Liver (tissue), 9 donors: Measurements from ENCODE around the gene MRPL54. TPM values are rescaled to one million over a fixed set of nuclear protein-coding genes. Genes with fewer than 3 reads are reported as not detected.

Source experiments
- DNase-seq: peaks from one replicate; pipeline ENCODE4 v3.0.0-alpha.2; 2017; ENCODE audit warnings: low spot score
- H3K27ac ChIP-seq, 2 donors: one replicate each; pipeline ENCODE4 v1.7.0; 2013; ENCODE audit warnings: inconsistent platforms in 2 of 2, low read length in 2 of 2, control low read depth in 1 of 2, low read depth in 1 of 2, mild to moderate bottlenecking in 1 of 2
- H3K27me3 ChIP-seq, 4 donors: one replicate each; pipeline versions ENCODE4 v1.6.1 to v1.7.0; 2013; ENCODE audit warnings: low read length in 3 of 4, inconsistent platforms in 1 of 4, mild to moderate bottlenecking in 1 of 4, moderate library complexity in 1 of 4; ENCODE audit not compliant: control insufficient read depth in 4 of 4, insufficient read depth in 4 of 4
- H3K36me3 ChIP-seq, 4 donors: one replicate each; pipeline versions ENCODE4 v1.6.1 to v1.7.0; 2013; ENCODE audit warnings: low read length in 3 of 4, mild to moderate bottlenecking in 3 of 4, low read depth in 1 of 4, moderate library complexity in 1 of 4; ENCODE audit not compliant: control insufficient read depth in 4 of 4, insufficient read depth in 3 of 4
- H3K4me1 ChIP-seq, 4 donors: one replicate each; pipeline versions ENCODE4 v1.6.1 to v1.7.0; 2013; ENCODE audit warnings: low read length in 3 of 4, mild to moderate bottlenecking in 3 of 4, moderate library complexity in 1 of 4; ENCODE audit not compliant: control insufficient read depth in 4 of 4, insufficient read depth in 4 of 4
- H3K4me3 ChIP-seq, 3 donors: one replicate each; pipeline versions ENCODE4 v1.6.1 to v1.7.0; 2013; ENCODE audit warnings: low read length in 3 of 3, control low read depth in 1 of 3, low read depth in 1 of 3, mild to moderate bottlenecking in 1 of 3
- H3K9ac ChIP-seq, 2 donors: one replicate each; pipeline ENCODE4 v1.7.0; 2013; ENCODE audit warnings: low read length in 2 of 2, mild to moderate bottlenecking in 2 of 2, moderate library complexity in 2 of 2, control low read depth in 1 of 2, low read depth in 1 of 2
- H3K9me3 ChIP-seq, 4 donors: one replicate each; pipeline versions ENCODE4 v1.6.1 to v1.7.0; 2013; ENCODE audit warnings: low read length in 3 of 4; ENCODE audit not compliant: control insufficient read depth in 4 of 4
- EGR1 ChIP-seq, 2 donors: IDR thresholded peaks; 2 replicates each; pipeline ENCODE4 v1.6.1; 2016 to 2018; ENCODE audit warnings: antibody characterized with exemption in 2 of 2, low read depth in 2 of 2
- FOXA1 ChIP-seq: IDR thresholded peaks from 2 replicates; pipeline ENCODE4 v1.6.1; 2016; ENCODE audit warnings: antibody characterized with exemption
- FOXA2 ChIP-seq: IDR thresholded peaks from 2 replicates; pipeline ENCODE4 v1.6.1; 2016; ENCODE audit warnings: antibody characterized with exemption
- GABPA ChIP-seq, 2 donors: IDR thresholded peaks in 1 of 2; conservative IDR thresholded peaks in 1 of 2; 2 replicates each; pipeline ENCODE4 v1.6.1; 2016; ENCODE audit warnings: antibody characterized with exemption in 2 of 2, mild to moderate bottlenecking in 1 of 2, moderate library complexity in 1 of 2
- HNF4A ChIP-seq, 2 donors: conservative IDR thresholded peaks; 2 replicates each; pipeline ENCODE4 v1.6.1; 2016; ENCODE audit warnings: antibody characterized with exemption in 2 of 2, mild to moderate bottlenecking in 2 of 2
- HNF4G ChIP-seq: IDR thresholded peaks from 2 replicates; pipeline ENCODE4 v1.6.1; 2016; ENCODE audit warnings: antibody characterized with exemption
- JUND ChIP-seq, 2 donors: IDR thresholded peaks; 2 replicates each; pipeline ENCODE4 v1.6.1; 2016; ENCODE audit warnings: antibody characterized with exemption in 2 of 2
- NR2F2 ChIP-seq: IDR thresholded peaks from 2 replicates; pipeline ENCODE4 v1.6.1; 2016; ENCODE audit warnings: antibody characterized with exemption
- RAD21 ChIP-seq, 2 donors: IDR thresholded peaks; 2 replicates each; pipeline ENCODE4 v1.6.1; 2016; ENCODE audit warnings: antibody characterized with exemption in 2 of 2, mild to moderate bottlenecking in 2 of 2
- RXRA ChIP-seq, 2 donors: IDR thresholded peaks; 2 replicates each; pipeline ENCODE4 v1.6.1; 2017 to 2018; ENCODE audit warnings: antibody characterized with exemption in 2 of 2, mild to moderate bottlenecking in 1 of 2
- SP1 ChIP-seq: IDR thresholded peaks from 2 replicates; pipeline ENCODE4 v1.6.1; 2018; ENCODE audit warnings: antibody characterized with exemption, mild to moderate bottlenecking
- TAF1 ChIP-seq: conservative IDR thresholded peaks from 2 replicates; pipeline ENCODE4 v1.6.1; 2016; ENCODE audit warnings: antibody characterized with exemption, mild to moderate bottlenecking
- YY1 ChIP-seq: IDR thresholded peaks from 2 replicates; pipeline ENCODE4 v1.6.1; 2016; ENCODE audit warnings: antibody characterized with exemption, mild to moderate bottlenecking
- WGBS: extraction: QIAGEN DNeasy Blood & Tissue Kit; methylation state at CpG from one replicate; pipeline ENCODE4 v1.1.7; 2013; 5-methylcytosine and 5-hydroxymethylcytosine counted together
- polyA plus RNA-seq, 2 donors: library from polyadenylated mRNA; stranded (reverse) in 1 of 2; unstranded in 1 of 2; fragments of 200-250 nt in 1 of 2; fragments of >200 nt in 1 of 2; fragmentation: Nextera tagmentation in 1 of 2; extraction: Ambion mirVana in 1 of 2; gene quantifications; one replicate each; pipeline versions ENCODE4 v1.2.1 to v1.2.3, GENCODE V29; 2013 to 2015
- total RNA-seq, 2 donors: library from RNA; depleted of rRNA; stranded (reverse); fragments of >200 nt; gene quantifications; one replicate each; pipeline ENCODE4 v1.2.3, GENCODE V29; 2014
- TF ChIP-seq, protein P1 (sequence below): fragments of 150-350 bp; IDR thresholded peaks from 2 replicates; pipeline ENCODE4 v1.5.1; 2017; ENCODE audit warnings: improper control_type of control experiment, low read depth, low read length; ENCODE audit not compliant: missing input control
- TF ChIP-seq, protein P2 (sequence below): IDR thresholded peaks from 2 replicates; pipeline ENCODE4 v1.6.1; 2016; ENCODE audit warnings: antibody characterized with exemption
- TF ChIP-seq, protein P3 (sequence below): IDR thresholded peaks from 2 replicates; pipeline ENCODE4 v1.6.1; 2016; ENCODE audit warnings: antibody characterized with exemption
- TF ChIP-seq, protein P4 (sequence below): IDR thresholded peaks from 2 replicates; pipeline ENCODE4 v1.6.1; 2016; ENCODE audit warnings: antibody characterized with exemption
- TF ChIP-seq, protein P5 (sequence below): IDR thresholded peaks from 2 replicates; pipeline ENCODE4 v1.6.1; 2016; ENCODE audit warnings: antibody characterized with exemption, mild to moderate bottlenecking
- donor health status: healthy.
- donor health status: healthy.
- donor health status: healthy.
- donor health status: healthy.
- donor health status: healthy.

The MRPL54 gene
- total and polyA plus RNA-seq, 4 donors, result 25.1 to 109 (median 42.9) TPM

DNA sequence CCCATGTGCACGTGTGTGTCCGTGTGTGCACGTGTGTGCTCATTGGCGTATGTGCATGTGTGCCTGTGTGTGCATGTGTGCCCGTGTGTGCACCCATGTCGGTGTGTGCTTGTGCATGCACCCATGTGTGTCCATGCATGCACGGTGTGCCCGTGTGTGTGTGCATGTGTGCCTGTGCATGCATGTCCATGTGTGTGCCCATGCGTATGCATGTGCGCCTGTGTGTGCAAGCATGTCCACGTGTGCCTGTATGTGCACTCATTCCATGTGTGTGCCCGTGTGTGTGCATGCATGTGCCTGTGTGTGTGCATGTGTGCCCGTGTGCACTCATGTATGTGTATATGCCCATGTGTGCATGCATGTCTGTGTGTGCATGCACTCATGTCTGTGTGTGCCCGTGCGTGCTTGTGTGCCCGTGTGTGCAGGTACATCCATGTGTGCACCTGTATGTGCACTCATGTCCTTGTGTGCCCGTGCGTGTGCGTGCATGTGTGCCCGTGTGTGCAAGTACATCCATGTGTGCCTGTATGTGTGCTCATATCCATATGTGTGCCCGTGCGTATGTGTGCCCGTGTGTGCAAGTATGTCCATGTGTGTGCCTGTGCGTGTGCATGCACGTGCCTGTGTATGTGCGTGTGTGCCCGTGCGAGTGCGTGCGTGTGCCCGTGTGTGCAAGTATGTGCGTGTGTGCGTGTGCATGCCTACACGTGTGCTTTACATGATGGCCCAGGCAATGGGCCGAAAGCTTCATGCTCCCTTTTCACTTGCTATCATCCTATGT, 45.3 kb downstream of the MRPL54 start:
- H3K4me1 ChIP-seq, result peaks cover 0 to 8% (median 0%) of the 10 kb centered on the region in 4 donors
- no peak overlapping the region for H3K4me3 ChIP-seq
- no peak overlapping the region for H3K9ac ChIP-seq
- no peaks in the 10 kb centered on the region for H3K27me3 ChIP-seq
- H3K27ac ChIP-seq, result no peak overlapping the region
- no peaks in the 10 kb centered on the region for H3K9me3 ChIP-seq
- 95% methylated on average over 35 of the region's 35 CpGs for WGBS
- H3K36me3 ChIP-seq, result no peaks in the 10 kb centered on the region
- TF ChIP-seq HNF4A (conservative IDR thresholded peaks at IDR 0.05), result no peak
- TF ChIP-seq FOXA2, result no peak
- no peak for TF ChIP-seq SP1
- no peak for TF ChIP-seq GABPA (IDR thresholded peaks at IDR 0.05 in 1 of 2, conservative IDR thresholded peaks at IDR 0.05 in 1 of 2)
- no peak for DNase-seq

DNA sequence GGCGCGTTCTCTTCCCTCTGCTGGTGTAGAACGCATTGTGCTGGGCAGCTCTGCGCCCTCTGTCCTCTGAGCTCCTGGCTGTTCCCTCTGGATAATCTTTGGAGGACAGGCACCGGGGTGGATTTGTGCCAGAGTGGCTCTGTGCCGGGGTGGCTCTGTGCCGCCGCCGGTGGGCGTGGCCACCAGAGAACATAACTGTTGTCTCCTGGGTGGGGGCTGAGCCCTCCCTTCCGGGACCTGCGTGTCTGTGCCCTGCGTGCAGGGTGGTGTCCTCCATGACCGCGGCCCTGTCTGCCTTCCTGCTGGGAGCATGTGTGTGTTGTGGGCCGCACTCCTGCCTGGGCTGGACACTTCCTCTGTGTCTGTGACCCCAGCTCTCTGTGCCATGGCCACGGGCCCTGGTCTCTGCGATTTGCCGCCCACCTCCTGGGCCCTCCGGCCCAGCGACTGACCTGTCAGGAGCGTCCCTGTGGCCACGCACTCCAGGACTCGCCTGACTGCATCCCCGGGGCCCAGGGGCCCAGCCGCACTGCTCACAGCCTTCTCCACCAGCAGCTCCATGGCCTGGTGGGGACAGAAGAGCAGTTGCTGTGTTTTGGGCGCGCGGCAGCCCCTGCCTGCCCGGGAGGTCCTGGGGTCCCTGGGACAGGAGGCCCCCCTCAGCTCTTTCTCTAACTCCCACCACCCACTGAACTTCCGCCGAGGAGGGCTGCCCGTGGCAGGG, 46.1 kb downstream of the MRPL54 start:
- WGBS, result 79% methylated on average over 33 of the region's 33 CpGs
- Histone ChIP-seq H3K36me3 (no peaks in the 10 kb centered on the region), H3K4me3 (no peak overlapping the region), H3K9ac (no peak overlapping the region), H3K27ac (no peak overlapping the region), H3K4me1 (peaks cover 0 to 10% (median 4%) of the 10 kb centered on the region in 4 donors), H3K9me3 (no peaks in the 10 kb centered on the region), H3K27me3 (no peaks in the 10 kb centered on the region)
- no peak for DNase-seq
- no peak for TF ChIP-seq RAD21 (IDR thresholded peaks at IDR 0.05)
- no peak for TF ChIP-seq JUND (IDR thresholded peaks at IDR 0.05)
- no peak for TF ChIP-seq YY1
- TF ChIP-seq FOXA2, result no peak
- no peak for TF ChIP-seq HNF4G
- no peak for TF ChIP-seq HNF4A (conservative IDR thresholded peaks at IDR 0.05)
- no peak for TF ChIP-seq FOXA1
- TF ChIP-seq SP1, result no peak
- TF ChIP-seq, protein P1, sequence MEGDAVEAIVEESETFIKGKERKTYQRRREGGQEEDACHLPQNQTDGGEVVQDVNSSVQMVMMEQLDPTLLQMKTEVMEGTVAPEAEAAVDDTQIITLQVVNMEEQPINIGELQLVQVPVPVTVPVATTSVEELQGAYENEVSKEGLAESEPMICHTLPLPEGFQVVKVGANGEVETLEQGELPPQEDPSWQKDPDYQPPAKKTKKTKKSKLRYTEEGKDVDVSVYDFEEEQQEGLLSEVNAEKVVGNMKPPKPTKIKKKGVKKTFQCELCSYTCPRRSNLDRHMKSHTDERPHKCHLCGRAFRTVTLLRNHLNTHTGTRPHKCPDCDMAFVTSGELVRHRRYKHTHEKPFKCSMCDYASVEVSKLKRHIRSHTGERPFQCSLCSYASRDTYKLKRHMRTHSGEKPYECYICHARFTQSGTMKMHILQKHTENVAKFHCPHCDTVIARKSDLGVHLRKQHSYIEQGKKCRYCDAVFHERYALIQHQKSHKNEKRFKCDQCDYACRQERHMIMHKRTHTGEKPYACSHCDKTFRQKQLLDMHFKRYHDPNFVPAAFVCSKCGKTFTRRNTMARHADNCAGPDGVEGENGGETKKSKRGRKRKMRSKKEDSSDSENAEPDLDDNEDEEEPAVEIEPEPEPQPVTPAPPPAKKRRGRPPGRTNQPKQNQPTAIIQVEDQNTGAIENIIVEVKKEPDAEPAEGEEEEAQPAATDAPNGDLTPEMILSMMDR, result no peak
- TF ChIP-seq, protein P2, sequence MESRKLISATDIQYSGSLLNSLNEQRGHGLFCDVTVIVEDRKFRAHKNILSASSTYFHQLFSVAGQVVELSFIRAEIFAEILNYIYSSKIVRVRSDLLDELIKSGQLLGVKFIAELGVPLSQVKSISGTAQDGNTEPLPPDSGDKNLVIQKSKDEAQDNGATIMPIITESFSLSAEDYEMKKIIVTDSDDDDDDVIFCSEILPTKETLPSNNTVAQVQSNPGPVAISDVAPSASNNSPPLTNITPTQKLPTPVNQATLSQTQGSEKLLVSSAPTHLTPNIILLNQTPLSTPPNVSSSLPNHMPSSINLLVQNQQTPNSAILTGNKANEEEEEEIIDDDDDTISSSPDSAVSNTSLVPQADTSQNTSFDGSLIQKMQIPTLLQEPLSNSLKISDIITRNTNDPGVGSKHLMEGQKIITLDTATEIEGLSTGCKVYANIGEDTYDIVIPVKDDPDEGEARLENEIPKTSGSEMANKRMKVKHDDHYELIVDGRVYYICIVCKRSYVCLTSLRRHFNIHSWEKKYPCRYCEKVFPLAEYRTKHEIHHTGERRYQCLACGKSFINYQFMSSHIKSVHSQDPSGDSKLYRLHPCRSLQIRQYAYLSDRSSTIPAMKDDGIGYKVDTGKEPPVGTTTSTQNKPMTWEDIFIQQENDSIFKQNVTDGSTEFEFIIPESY, result no peak
- TF ChIP-seq, protein P3, sequence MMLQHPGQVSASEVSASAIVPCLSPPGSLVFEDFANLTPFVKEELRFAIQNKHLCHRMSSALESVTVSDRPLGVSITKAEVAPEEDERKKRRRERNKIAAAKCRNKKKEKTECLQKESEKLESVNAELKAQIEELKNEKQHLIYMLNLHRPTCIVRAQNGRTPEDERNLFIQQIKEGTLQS, result no peak
- TF ChIP-seq, protein P4, sequence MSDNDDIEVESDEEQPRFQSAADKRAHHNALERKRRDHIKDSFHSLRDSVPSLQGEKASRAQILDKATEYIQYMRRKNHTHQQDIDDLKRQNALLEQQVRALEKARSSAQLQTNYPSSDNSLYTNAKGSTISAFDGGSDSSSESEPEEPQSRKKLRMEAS, result no peak
- TF ChIP-seq EGR1 (IDR thresholded peaks at IDR 0.05; ENCODE audit: low read depth in 2 of 2), result no peak
- no peak for TF ChIP-seq TAF1
- TF ChIP-seq, protein P5, sequence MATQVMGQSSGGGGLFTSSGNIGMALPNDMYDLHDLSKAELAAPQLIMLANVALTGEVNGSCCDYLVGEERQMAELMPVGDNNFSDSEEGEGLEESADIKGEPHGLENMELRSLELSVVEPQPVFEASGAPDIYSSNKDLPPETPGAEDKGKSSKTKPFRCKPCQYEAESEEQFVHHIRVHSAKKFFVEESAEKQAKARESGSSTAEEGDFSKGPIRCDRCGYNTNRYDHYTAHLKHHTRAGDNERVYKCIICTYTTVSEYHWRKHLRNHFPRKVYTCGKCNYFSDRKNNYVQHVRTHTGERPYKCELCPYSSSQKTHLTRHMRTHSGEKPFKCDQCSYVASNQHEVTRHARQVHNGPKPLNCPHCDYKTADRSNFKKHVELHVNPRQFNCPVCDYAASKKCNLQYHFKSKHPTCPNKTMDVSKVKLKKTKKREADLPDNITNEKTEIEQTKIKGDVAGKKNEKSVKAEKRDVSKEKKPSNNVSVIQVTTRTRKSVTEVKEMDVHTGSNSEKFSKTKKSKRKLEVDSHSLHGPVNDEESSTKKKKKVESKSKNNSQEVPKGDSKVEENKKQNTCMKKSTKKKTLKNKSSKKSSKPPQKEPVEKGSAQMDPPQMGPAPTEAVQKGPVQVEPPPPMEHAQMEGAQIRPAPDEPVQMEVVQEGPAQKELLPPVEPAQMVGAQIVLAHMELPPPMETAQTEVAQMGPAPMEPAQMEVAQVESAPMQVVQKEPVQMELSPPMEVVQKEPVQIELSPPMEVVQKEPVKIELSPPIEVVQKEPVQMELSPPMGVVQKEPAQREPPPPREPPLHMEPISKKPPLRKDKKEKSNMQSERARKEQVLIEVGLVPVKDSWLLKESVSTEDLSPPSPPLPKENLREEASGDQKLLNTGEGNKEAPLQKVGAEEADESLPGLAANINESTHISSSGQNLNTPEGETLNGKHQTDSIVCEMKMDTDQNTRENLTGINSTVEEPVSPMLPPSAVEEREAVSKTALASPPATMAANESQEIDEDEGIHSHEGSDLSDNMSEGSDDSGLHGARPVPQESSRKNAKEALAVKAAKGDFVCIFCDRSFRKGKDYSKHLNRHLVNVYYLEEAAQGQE, result no peak
- TF ChIP-seq RXRA (IDR thresholded peaks at IDR 0.05), result no peak
- no peak for TF ChIP-seq NR2F2
